ENCODE results near the gene SLC7A4.
A peak's percentile ranks its signal among the peaks of the same experiment; 100 is the strongest.

SLC7A4 gene

GRCh38 chr22:20995329-20996030 lies 36.9 kb downstream of the SLC7A4 start:
- DNase-seq = no peak

- DNase-seq = no peak
These were observed 37.5 kb downstream of the SLC7A4 start for GRCh38 chr22:20994902-20995241.

GRCh38 chr22:20994128-20994901 lies 38.0 kb downstream of the SLC7A4 start:
- no peak for DNase-seq

GRCh38 chr22:20993304-20994127 lies 38.8 kb downstream of the SLC7A4 start:
- no peak for DNase-seq

- no peak for DNase-seq
These were observed 39.7 kb downstream of the SLC7A4 start for GRCh38 chr22:20992456-20993303.

GRCh38 chr22:20992056-20992442 lies 40.3 kb downstream of the SLC7A4 start:
- DNase-seq = no peak

GRCh38 chr22:20991252-20992055 lies 40.9 kb downstream of the SLC7A4 start:
- no peak for DNase-seq

GRCh38 chr22:20990184-20991180 lies 41.9 kb downstream of the SLC7A4 start:
- DNase-seq = no peak

- no peak for DNase-seq
These were observed 42.8 kb downstream of the SLC7A4 start for GRCh38 chr22:20989323-20990138.

- DNase-seq = no peak
These were observed 43.6 kb downstream of the SLC7A4 start for GRCh38 chr22:20988573-20989322.

GRCh38 chr22:20987375-20987774 lies 45.0 kb downstream of the SLC7A4 start:
- DNase-seq = no peak

GRCh38 chr22:20986365-20986764 lies 46.0 kb downstream of the SLC7A4 start:
- no peak for DNase-seq

- no peak for DNase-seq
These were observed 46.6 kb downstream of the SLC7A4 start for GRCh38 chr22:20985720-20986119.

GRCh38 chr22:20983081-20983771 lies 49.1 kb downstream of the SLC7A4 start:
- no peak for DNase-seq

- DNase-seq = no peak
These were observed 49.8 kb downstream of the SLC7A4 start for GRCh38 chr22:20982563-20982882.

GRCh38 chr22:20981787-20982562 lies 50.4 kb downstream of the SLC7A4 start, which contains the start of gene LZTR1:
Gene LZTR1, plus strand, starts transcription at chr22:20982297. Its CDS starts 75 bp downstream, at chr22:20982372.
- peak; percentile 72 for DNase-seq

GRCh38 chr22:20980938-20981722 lies 51.2 kb downstream of the SLC7A4 start:
- no peak for DNase-seq
